Epidermal melanocyte (primary cell): ENCODE results near the gene SNRPF.

Experiments used
- DNase-seq: peaks from one replicate; pipeline ENCODE4 v3.0.0; 2011; ENCODE audit warnings: low spot score; ENCODE audit not compliant: insufficient read length

Gene SNRPF

DNA sequence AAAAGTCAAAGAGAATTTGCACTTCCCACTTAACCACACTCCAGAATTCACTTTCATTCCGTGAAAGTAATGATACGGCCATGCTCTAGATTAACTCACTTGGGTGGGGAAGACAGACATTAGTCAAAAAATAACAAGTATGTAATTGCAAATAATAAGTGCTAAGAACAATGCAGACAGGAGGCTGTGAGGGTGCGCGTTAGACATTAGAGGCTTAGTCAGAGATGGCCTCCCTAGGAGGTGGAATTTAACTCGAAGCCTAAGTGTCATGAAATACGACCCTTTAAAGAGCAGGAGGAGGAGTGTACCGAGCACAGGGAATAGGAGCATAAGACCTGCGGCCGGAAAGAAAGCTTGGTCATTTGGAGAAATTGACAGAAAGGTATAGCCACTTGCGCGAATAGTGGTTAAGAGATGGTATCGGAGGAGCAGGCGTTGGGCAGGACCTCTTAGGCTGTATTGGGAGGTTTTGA lies 628 bp downstream of the SNRPF start:
- no peak for DNase-seq

DNA sequence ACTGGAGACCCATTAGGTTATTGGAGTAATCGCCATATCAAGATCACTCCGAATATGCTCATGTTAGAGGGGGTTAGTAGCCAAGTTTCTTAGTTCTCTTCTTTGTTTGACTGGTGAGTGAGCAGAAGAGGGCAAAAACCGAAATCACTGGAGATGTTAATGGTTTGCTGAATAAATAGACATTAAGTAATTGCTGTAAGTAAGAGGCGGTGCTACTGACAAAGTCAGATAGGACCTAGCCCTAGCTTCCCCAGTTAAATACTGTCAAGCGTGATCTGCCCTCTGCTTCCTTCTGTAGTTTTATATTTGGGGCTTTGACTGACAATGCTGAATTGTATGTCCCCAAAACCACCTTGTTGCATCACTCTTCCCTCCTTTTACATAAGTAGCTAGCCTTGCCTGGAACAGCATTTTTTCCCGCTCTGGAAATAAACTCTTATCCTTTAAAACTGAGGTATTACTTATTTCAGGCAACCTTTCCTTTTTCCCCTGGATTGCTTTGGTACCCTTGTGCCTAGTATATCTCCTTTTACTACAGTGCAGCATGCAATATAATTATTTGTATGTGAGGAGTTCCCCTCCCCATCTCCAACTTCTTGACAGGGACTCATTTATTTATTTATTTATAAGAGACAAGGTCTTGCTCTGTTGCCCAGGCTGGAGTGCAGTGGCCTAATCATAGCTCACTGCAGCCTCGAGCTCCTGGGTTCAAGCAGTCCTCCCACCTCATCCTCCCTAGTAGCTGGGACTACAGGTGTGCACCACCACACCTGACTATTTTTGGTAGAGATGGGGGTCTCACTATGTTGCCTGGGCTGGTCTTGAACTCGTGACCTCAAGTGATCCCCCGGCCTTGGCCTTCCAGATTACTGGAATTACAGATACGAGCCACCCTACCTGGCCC lies 1.4 kb downstream of the SNRPF start:
- DNase-seq: no peak

DNA sequence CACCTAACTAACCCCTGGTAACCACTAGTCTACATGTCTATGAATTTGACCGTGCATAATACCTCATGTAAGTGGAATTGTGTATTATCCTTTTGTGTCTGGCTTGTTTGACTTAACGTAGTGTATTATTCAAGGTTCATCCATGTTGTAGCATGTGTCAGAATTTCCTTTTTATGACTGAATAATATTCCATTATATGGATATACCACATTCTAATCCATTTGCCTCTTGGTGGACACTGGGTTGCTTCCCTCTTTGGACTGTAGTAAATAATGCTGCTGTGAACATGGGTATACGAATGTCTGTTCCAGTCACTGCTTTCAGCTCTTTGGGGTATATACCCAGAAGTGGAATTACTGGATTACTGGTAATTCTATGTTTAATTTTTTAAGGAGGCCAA lies 3.3 kb downstream of the SNRPF start:
- no peak for DNase-seq

DNA sequence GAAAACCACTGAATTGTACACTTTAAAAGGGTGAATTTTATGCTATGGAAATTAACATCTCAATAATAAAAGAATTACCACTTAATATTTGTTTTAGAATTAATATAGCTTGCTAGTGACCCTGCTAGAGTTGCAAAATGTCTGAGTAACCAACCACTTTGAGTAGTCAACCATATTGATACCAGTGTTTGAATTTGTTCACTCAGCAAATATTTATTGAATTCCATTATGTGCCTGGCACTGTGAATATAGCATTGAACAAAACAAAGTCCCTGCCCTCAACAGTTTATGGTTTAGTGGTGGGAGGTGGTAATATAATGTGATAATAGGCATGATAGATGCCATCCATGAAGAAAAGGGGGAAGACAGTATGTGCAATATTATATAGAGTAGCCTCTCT lies 4.6 kb downstream of the SNRPF start:
- no peak for DNase-seq

DNA sequence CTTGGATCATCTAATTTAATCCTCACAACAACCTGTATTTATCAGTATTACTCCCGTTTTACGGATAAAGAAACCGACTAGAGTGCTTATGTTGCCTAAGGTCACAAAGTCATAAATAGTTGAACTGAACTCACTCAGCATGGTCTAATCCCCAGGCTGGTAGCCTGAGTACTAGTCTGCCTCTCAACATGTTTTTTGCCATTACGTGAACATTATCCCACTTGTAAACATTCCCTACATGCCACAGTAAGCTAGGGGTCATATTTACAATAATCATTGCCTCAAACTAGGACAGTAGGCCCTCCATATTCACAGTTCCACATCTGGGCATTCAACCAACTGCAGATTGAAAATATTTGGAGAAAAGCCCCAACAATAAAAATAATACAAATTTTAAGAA lies 12.1 kb downstream of the SNRPF start:
- no peak for DNase-seq

DNA sequence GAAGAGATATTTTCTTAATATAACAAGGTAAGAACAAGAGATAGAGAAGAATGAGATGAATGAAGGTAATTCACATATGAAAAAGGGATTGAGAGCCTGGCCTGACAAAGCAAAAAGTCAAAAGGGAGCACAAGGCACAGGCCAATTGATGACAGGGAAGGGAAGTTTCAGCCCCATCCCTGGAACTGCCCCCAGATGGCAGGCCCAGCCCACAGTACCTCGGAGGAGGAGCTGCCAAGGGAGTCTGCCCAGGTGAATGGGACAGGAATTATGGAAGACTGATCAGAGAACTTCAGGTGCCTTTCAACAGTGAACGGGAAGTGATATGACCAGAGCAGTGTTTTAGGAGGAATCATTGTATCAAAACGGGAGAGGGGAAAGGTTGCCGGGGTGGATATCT lies 15.7 kb downstream of the SNRPF start:
- DNase-seq: no peak

DNA sequence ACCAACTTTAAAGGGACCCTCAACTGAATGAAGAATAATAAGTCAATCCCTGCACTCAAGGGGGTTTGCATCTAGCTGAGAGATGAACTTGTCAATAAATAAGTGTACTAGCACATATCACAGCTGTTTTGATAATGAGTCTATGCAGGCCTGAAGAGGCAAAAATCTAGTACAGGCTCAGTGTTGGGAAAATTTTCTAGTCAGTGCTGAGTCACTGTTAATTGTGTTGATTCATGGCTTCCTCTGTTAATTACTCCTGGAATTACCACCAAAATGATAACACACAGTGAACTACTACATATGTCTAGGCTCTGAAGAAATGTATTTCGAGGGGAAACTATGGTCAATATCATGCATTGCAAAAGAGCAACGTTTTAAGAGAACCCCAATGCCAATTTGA lies 18.9 kb downstream of the SNRPF start:
- DNase-seq: no peak

DNA sequence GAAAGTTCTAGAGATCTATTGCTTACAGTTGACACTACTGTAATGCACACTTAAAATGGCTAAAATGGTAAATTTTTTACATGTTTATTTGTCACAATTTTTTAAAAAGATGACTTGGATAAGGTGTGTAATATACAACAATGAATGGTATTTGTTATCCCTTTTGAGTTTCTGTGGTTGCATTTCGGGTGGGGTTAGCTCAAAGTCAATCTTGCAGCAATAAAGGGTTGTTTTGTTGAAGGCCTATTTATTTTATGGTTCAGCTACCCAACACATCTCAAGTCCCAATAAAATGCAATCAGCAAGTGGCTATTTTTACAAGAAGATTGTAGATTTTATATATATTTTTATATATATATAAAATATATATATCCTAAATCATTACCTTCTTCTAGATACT lies 22.1 kb downstream of the SNRPF start:
- DNase-seq: no peak

DNA sequence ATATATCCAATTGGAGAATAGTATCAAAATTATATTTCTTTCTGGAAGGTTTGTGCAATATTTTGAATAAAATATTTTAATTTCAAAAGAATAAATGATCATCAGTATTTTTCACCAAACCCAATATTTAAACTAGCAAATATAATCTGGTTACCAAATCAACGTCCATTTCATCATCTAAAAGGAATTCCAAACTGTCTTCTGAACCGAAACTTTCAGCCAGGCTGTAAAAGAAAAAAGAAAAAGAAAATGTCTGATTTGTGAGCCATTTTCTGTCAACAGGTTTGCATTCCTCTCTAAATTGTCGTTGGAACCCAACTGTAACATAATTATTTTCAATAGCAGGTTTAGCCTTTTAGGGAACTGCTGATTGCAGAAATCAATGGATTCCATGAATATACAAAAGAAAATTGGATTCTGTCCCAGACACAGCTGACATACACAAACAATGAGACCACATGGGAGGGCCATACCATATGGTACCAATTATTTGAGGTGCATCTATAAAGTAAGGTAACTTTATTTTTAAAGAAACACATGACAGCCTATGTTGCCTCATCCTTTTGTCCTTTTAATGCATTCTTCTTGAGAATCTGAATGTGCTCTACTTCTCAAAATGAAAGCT lies 22.7 kb downstream of the SNRPF start:
- no peak for DNase-seq

DNA sequence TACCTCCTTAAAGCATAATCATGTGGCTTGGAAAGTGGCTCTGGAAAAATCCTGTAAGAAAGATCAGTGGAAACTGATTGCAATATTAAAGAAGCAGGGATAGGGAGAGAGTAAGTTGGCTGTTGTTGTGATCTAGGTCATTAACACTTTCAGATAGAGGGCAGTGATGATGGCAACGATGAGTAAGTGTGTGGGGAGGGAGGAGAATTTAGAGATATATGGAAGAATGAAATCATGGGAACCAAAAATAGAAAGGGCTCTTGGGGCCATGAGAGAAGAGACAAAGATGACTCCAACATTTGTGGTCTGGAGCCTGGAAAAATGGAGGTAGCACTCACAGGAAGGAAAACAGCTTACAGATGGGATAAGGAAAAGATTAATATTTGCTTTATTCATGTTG lies 23.3 kb downstream of the SNRPF start:
- no peak for DNase-seq

DNA sequence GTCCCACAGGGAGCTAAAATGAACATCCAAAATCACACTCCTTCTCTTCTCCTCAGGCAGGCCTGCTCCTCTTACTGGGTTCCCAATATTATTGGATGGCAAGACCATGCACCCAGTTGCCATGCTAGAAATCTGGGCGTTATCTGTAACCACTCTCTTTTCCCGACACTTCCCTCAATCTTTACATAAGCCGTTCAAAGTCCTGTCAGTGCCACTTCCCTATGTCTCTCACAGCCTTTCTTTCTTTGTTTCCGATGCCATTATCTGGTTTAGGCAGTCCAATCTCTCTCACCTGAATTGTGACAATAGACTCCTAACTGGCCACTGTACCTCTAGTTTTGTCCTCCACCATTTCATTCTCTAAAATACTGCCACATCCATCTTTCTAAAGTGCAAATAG lies 24.1 kb downstream of the SNRPF start:
- DNase-seq: no peak

DNA sequence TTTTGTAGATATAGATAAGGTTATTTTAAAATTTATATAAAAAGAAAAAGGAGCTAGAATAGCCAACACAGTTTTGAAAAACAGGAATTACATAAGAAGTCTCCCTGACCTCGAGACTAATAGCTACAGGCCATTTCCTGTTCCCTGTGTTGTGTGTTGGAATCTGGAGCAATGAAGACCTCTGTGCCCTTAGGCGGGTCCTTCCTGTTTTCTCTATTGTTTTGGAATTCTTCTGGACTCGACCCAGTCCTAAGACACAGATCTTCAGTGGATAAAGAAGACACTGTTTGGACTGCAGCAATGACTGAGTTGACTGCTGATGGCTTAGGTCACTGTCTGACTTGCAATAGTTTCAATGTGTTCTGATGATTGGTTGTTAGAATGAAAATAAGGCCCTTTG lies 26.2 kb downstream of the SNRPF start:
- no peak for DNase-seq

DNA sequence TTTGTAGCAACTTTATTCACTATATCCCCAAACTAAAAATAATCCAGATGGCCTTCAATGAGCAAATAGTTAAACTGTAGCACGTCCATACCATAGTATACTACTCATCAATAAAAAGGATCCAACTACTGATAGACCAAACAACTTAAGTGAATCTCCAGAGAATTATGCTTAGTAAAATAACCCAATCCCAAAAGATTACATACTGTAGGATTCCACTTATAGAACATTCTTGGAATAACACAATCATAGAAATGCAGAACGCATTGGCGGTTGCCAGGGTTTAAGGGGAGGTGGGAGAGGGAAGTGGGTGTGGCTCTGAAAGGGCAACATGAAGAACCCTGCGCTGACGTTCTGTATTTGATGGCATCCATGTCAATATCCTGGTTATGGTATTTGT lies 28.6 kb downstream of the SNRPF start:
- no peak for DNase-seq

DNA sequence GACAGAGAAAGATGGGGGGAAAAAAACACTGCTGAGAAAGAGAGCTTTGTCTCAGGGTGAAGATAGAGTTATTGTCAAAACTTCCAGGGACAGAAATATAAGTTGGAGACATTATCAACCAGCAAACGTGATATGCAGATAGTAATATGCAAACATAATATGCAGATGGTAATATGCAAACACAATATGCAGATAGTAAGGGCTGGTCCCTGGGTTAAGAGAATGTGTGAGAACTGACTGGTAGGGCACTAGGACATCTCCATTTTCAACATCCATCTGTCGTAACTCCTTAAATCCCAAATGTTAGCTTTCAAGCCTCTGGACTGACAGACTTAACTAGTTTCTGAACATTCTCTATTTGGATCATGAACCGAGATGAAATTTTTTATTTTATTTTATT lies 32.2 kb downstream of the SNRPF start:
- DNase-seq: no peak

DNA sequence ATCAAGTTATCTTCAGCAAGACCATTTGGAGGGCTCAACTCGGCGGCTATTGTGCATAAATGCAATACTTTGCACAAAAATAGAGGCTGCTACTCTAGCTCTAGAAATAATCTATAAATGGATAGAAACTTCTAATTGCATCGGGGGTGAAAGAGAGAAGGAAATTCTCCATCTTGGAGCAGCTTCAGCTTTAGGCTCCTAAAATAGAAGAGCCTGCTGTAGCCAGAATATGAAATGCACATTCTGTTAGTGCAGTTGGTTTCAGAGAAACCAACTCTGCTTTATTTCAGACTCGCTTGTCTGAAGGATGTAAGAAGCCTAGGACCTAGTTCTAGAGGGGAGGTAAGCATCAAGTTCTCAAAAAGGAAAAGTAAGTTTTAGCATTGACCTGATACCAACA lies 38.1 kb downstream of the SNRPF start:
- DNase-seq: no peak

DNA sequence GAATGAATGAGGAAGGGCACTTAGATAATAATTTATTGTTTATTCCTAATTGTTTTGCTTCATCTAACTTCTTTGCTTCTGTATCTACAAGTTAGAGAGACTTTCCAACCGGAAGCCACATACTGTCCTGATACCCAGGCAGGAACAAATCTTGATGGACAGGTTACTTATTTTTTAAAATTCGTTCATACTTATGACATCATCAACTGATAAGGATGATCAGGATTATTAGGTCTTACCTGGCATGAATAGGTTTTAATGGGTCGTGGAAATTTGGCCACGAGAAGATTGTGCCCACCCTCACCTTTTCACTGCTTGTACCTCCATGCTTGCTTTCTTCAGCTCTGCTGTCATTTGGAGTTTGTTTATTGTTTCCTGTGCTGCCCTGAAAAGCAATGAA lies 39.3 kb downstream of the SNRPF start:
- DNase-seq: no peak

DNA sequence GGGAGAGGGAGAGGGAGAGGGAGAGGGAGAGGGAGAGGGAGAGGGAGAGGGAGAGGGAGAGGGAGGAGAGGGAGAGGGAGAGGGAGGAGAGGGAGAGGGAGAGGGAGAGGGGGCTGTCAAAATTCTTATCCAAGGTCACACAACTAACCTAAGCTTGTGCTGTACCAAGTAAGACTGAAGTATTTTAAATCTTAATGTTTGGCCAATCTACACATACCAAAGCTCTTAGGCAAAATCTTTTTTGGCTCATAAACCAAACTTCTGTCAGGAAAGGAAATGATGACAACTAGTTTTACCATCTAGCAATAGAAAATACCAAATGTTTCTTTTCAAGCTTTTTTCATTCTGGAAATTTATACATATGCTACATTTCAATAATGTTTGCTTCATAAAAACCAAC lies 49.8 kb downstream of the SNRPF start:
- DNase-seq: no peak

DNA sequence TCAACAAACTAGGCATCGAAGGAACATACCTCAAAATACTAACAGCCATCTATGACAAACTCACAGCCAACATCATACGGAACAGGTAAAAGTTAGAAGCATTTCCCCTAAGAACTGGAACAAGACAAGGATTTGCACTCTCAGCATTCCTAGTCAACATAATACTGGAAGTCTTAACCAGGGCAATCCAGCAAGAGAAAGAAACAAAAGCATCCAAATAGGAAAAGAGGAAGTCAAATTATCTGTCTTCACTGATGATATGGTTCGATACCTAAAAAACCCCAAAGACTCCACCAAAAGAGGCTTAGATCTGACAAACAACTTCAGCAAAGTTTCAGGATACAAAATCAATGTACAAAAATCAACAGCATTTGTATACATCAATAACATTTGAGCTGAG lies 51.1 kb downstream of the SNRPF start:
- no peak for DNase-seq
